H1 (cell line): ENCODE measurements around the gene ZC3H14. TPM values are rescaled to one million over a fixed set of nuclear protein-coding genes. Genes with fewer than 3 reads are reported as not detected.

Source experiments
- CTCF ChIA-PET: fragments of 300-600 bp; sonication (Branson Sonifier 250); formaldehyde crosslinking; loops from one replicate; lab custom pipeline; 2021; ENCODE audit not compliant: partially characterized antibody; lab: Charles Lee
- POLR2A ChIA-PET: fragments of 300-600 bp; sonication (Branson Sonifier 250); formaldehyde crosslinking; loops from one replicate; lab custom pipeline; 2021; ENCODE audit warnings: inconsistent platforms; ENCODE audit not compliant: partially characterized antibody; lab: Charles Lee
- DNase-seq, 2 experiments: peaks; one replicate each; pipeline versions ENCODE4 v3.0.0 to v3.0.0-alpha.2; 2010 to 2022; ENCODE audit warnings: low spot score in 2 of 2, low read depth in 1 of 2, mixed read lengths in 1 of 2
- FAIRE-seq: peaks from 2 replicates; lab custom pipeline; 2011; peaks lifted over from hg19 to GRCh38; lab: Jason Lieb, UNC
- H2AFZ ChIP-seq: 2 replicates; pipeline ENCODE4 v1.8.1; 2012; ENCODE audit warnings: low read length, inconsistent platforms
- H2AK5ac ChIP-seq: 2 replicates; pipeline ENCODE4 v1.6.1; 2013; ENCODE audit warnings: low read depth, low read length
- H2BK120ac ChIP-seq: replicated peaks from 2 replicates; pipeline ENCODE3; 2013; ENCODE audit warnings: low read depth, low read length, inconsistent platforms
- H2BK12ac ChIP-seq: 2 replicates; pipeline ENCODE4 v1.6.1; 2013; ENCODE audit warnings: low read depth, low read length
- H2BK15ac ChIP-seq: 2 replicates; pipeline ENCODE4 v1.6.1; 2013; ENCODE audit warnings: low read length
- H2BK20ac ChIP-seq: 2 replicates; pipeline ENCODE4 v1.6.1; 2013; ENCODE audit warnings: low read length
- H2BK5ac ChIP-seq: 2 replicates; pipeline ENCODE4 v1.6.1; 2013; ENCODE audit warnings: low read depth, low read length
- H3K14ac ChIP-seq: 2 replicates; pipeline ENCODE4 v1.6.1; 2013; ENCODE audit warnings: inconsistent platforms; ENCODE audit not compliant: insufficient read length
- H3K18ac ChIP-seq: 2 replicates; pipeline ENCODE4 v1.6.1; 2013; ENCODE audit warnings: low read length; ENCODE audit errors: extremely low read depth
- H3K23ac ChIP-seq: 2 replicates; pipeline ENCODE4 v1.6.1; 2013; ENCODE audit warnings: inconsistent platforms; ENCODE audit not compliant: insufficient read length
- H3K23me2 ChIP-seq: 2 replicates; pipeline ENCODE4 v1.6.1; 2013; ENCODE audit warnings: low read depth, low read length
- H3K27ac ChIP-seq: 2 replicates; pipeline ENCODE4 v1.6.1; 2011; ENCODE audit warnings: low read depth, low read length, inconsistent platforms
- H3K27me3 ChIP-seq, 4 experiments: replicated peaks in 1 of 4; 1 replicate in 1 of 4; 2 replicates in 3 of 4; pipeline versions ENCODE4 v1.6.1 to v1.8.1; 2011 to 2013; ENCODE audit warnings: low read length in 3 of 4, mild to moderate bottlenecking in 3 of 4, inconsistent platforms in 2 of 4, mixed read lengths in 2 of 4, moderate library complexity in 1 of 4; ENCODE audit not compliant: control insufficient read depth in 3 of 4, insufficient read depth in 3 of 4; ENCODE audit errors: extremely low read depth in 1 of 4
- H3K36me3 ChIP-seq, 4 experiments: 2 replicates each; pipeline versions ENCODE4 v1.6.1 to v1.8.1; 2011 to 2013; ENCODE audit warnings: mild to moderate bottlenecking in 4 of 4, low read length in 3 of 4, moderate library complexity in 2 of 4, control low read depth in 1 of 4, inconsistent platforms in 1 of 4; ENCODE audit not compliant: insufficient read depth in 4 of 4, control insufficient read depth in 2 of 4
- H3K4ac ChIP-seq: replicated peaks from 2 replicates; pipeline ENCODE3; 2013; ENCODE audit warnings: low read length, low read depth, mixed read lengths, inconsistent platforms; ENCODE audit not compliant: insufficient read length
- H3K4me1 ChIP-seq, 4 experiments: replicated peaks in 1 of 4; 1 replicate in 1 of 4; 2 replicates in 3 of 4; pipeline versions ENCODE4 v1.6.1 to v1.8.1; 2011 to 2013; ENCODE audit warnings: low read length in 3 of 4, inconsistent platforms in 2 of 4, mixed read lengths in 1 of 4; ENCODE audit not compliant: insufficient read depth in 4 of 4, control insufficient read depth in 3 of 4
- H3K4me2 ChIP-seq, 2 experiments: 2 replicates each; pipeline versions ENCODE4 v1.6.1 to v1.8.1; 2011 to 2013; ENCODE audit warnings: low read depth in 2 of 2, low read length in 2 of 2, control low read depth in 1 of 2, inconsistent platforms in 1 of 2, mild to moderate bottlenecking in 1 of 2; ENCODE audit not compliant: insufficient read depth in 1 of 2
- H3K4me3 ChIP-seq, 4 experiments: fragments of 200-600, 300-600 bp in 1 of 4; sonication (generic), shearing (Covaris generic), sonication (Bioruptor Twin) in 1 of 4; 2 replicates each; pipeline versions ENCODE4 v1.5.1 to v1.8.1; 2011 to 2016; ENCODE audit warnings: low read length in 4 of 4, low read depth in 3 of 4, control low read depth in 2 of 4, inconsistent platforms in 2 of 4, mild to moderate bottlenecking in 2 of 4, mixed read lengths in 1 of 4, moderate library complexity in 1 of 4; ENCODE audit not compliant: insufficient read depth in 2 of 4; ENCODE audit errors: extremely low read depth in 1 of 4
- H3K56ac ChIP-seq: replicated peaks from 2 replicates; pipeline ENCODE3; 2013; ENCODE audit warnings: low read depth, mild to moderate bottlenecking, mixed read lengths, low read length, inconsistent platforms; ENCODE audit not compliant: insufficient read length
- H3K79me1 ChIP-seq: 2 replicates; pipeline ENCODE4 v1.6.1; 2013; ENCODE audit warnings: low read depth, low read length, control low read depth
- H3K79me2 ChIP-seq, 2 experiments: 2 replicates each; pipeline versions ENCODE4 v1.6.1 to v1.8.1; 2012 to 2013; ENCODE audit warnings: low read length in 2 of 2, mild to moderate bottlenecking in 2 of 2, inconsistent platforms in 1 of 2; ENCODE audit not compliant: insufficient read depth in 2 of 2, control insufficient read depth in 1 of 2
- H3K9ac ChIP-seq, 4 experiments: replicated peaks in 1 of 4; 1 replicate in 1 of 4; 2 replicates in 3 of 4; pipeline versions ENCODE4 v1.6.1 to v1.8.1; 2011 to 2013; ENCODE audit warnings: low read depth in 3 of 4, low read length in 3 of 4, control low read depth in 2 of 4, mild to moderate bottlenecking in 2 of 4, moderate library complexity in 2 of 4, inconsistent platforms in 1 of 4; ENCODE audit errors: extremely low read depth in 1 of 4
- H3K9me3 ChIP-seq, 2 experiments: 2 replicates each; pipeline versions ENCODE4 v1.6.1 to v1.8.1; 2012 to 2013; ENCODE audit warnings: mild to moderate bottlenecking in 2 of 2, moderate library complexity in 2 of 2, control low read depth in 1 of 2, inconsistent platforms in 1 of 2, low read depth in 1 of 2, low read length in 1 of 2, mixed read lengths in 1 of 2; ENCODE audit not compliant: insufficient read depth in 2 of 2
- H4K20me1 ChIP-seq, 2 experiments: replicated peaks in 1 of 2; 2 replicates each; pipeline versions ENCODE3 to v1.8.1; 2011 to 2013; ENCODE audit warnings: inconsistent platforms in 2 of 2, low read length in 2 of 2, mild to moderate bottlenecking in 1 of 2; ENCODE audit not compliant: insufficient read depth in 2 of 2, control insufficient read depth in 1 of 2
- H4K5ac ChIP-seq: 2 replicates; pipeline ENCODE4 v1.6.1; 2013; ENCODE audit warnings: low read length, low read depth, mixed read lengths, inconsistent platforms; ENCODE audit not compliant: insufficient read length
- H4K8ac ChIP-seq: 2 replicates; pipeline ENCODE4 v1.8.0; 2013; ENCODE audit warnings: mild to moderate bottlenecking, moderate library complexity, low read length, inconsistent platforms; ENCODE audit not compliant: insufficient read depth; ENCODE audit errors: extremely low read depth
- H4K91ac ChIP-seq: replicated peaks from 2 replicates; pipeline ENCODE3; 2013; ENCODE audit warnings: low read length, mixed read lengths, inconsistent platforms; ENCODE audit not compliant: insufficient read length
- ASH2L ChIP-seq: fragments of 200-600, 300-600 bp; sonication (generic); IDR thresholded peaks from one replicate; pipeline ENCODE4 v1.7.1; 2017; ENCODE audit warnings: low read length
- ATF3 ChIP-seq: IDR thresholded peaks from 2 replicates; pipeline ENCODE4 v1.6.1; 2011; ENCODE audit warnings: low read depth, mild to moderate bottlenecking, low read length; ENCODE audit not compliant: insufficient read depth
- BRCA1 ChIP-seq: IDR thresholded peaks from 2 replicates; pipeline ENCODE4 v1.6.1; 2012; ENCODE audit warnings: low read depth, low read length, improper control_type of control experiment
- CBX5 ChIP-seq: fragments of 300-800, 300-1000 bp; sonication (generic); IDR thresholded peaks from 2 replicates; pipeline ENCODE4 v1.7.1; 2016; ENCODE audit warnings: antibody characterized with exemption, low read length, low read depth
- CREB1 ChIP-seq: IDR thresholded peaks from 2 replicates; pipeline ENCODE4 v1.6.1; 2012; ENCODE audit warnings: inconsistent platforms
- CTBP2 ChIP-seq: IDR thresholded peaks from 2 replicates; pipeline ENCODE4 v1.7.0; 2011; ENCODE audit warnings: borderline replicate concordance, mild to moderate bottlenecking, moderate library complexity, mixed read lengths, low read length; ENCODE audit not compliant: insufficient read depth, insufficient read length
- FOSL1 ChIP-seq: IDR thresholded peaks from 2 replicates; pipeline ENCODE4 v1.6.1; 2011; ENCODE audit warnings: mild to moderate bottlenecking, low read depth, low read length, moderate library complexity; ENCODE audit not compliant: insufficient read depth
- HDAC6 ChIP-seq: IDR thresholded peaks from one replicate; pipeline ENCODE4 v1.7.1; 2012; ENCODE audit warnings: low read depth, mild to moderate bottlenecking, inconsistent platforms, low read length, moderate library complexity
- RAD21 ChIP-seq, 2 experiments: IDR thresholded peaks in 1 of 2; conservative IDR thresholded peaks in 1 of 2; 2 replicates each; pipeline ENCODE4 v1.6.1; 2011; ENCODE audit warnings: low read depth in 2 of 2, low read length in 2 of 2, improper control_type of control experiment in 1 of 2, inconsistent platforms in 1 of 2, mild to moderate bottlenecking in 1 of 2, moderate library complexity in 1 of 2
- RNF2 ChIP-seq: fragments of 200-900, 300-1000 bp; sonication (generic); IDR thresholded peaks from 2 replicates; pipeline ENCODE4 v1.7.1; 2016; ENCODE audit warnings: borderline replicate concordance, low read depth, mild to moderate bottlenecking, antibody characterized with exemption, low read length; ENCODE audit not compliant: poor library complexity, severe bottlenecking; ENCODE audit errors: missing control alignments
- RXRA ChIP-seq: IDR thresholded peaks from 2 replicates; pipeline ENCODE4 v1.6.1; 2011; ENCODE audit warnings: low read depth, mild to moderate bottlenecking, low read length, moderate library complexity; ENCODE audit not compliant: insufficient read depth
- SAP30 ChIP-seq: fragments of 300-600 bp; sonication (generic); IDR thresholded peaks from 2 replicates; pipeline ENCODE4 v1.7.1; 2012; ENCODE audit warnings: low read length, moderate library complexity, mild to moderate bottlenecking, inconsistent platforms; ENCODE audit not compliant: insufficient read depth, insufficient replicate concordance
- WGBS, 2 experiments: shearing (Covaris generic) in 1 of 2; methylation state at CpG; one replicate each; pipeline versions ENCODE4 v1.1.6 to v1.1.7; 2013 to 2015; ENCODE audit warnings: low lambda C conversion rate in 2 of 2, mixed read lengths in 2 of 2, inconsistent platforms in 1 of 2, low coverage in 1 of 2, missing lambda C conversion rate in 1 of 2; ENCODE audit not compliant: insufficient replicate concordance in 2 of 2, insufficient coverage in 1 of 2, insufficient read length in 1 of 2; ENCODE audit errors: extremely low coverage in 1 of 2, missing lambda C conversion rate in 1 of 2; 5-methylcytosine and 5-hydroxymethylcytosine counted together
- polyA plus RNA-seq, 7 experiments: library from polyadenylated mRNA; depleted of rRNA in 3 of 7; stranded (reverse) in 5 of 7; unstranded in 2 of 7; fragments of >200 nt in 5 of 7; fragments of 200-250 nt in 2 of 7; gene quantifications; 1 replicate in 5 of 7; 2 replicates in 1 of 7; 4 replicates in 1 of 7; pipeline versions ENCODE4 v1.2.1 to v1.2.3, GENCODE V29; 2011 to 2013; ENCODE audit warnings: missing spikeins in 2 of 7, mixed read lengths in 2 of 7
- total RNA-seq: library from RNA; stranded (reverse); fragmentation: NEBNext Ultra II Directional; extraction: Animal tissue kit (Norgen Biotek cat#: 25700); gene quantifications from 2 replicates; pipeline ENCODE4 v1.2.1, GENCODE V29; 2021

The ZC3H14 gene
- total and polyA plus RNA-seq, 2 of the 8 experiments (the other 6 are each of a cell fraction or from before 2014, with no cell fraction given), result 86.0 to 99.1 TPM

GRCh38 chr14:88547386-88547780 is 15.5 kb upstream of the ZC3H14 start:
- no peak overlapping the region for H2BK15ac ChIP-seq
- H3K9me3 ChIP-seq, result no peaks in the 10 kb centered on the region
- no peak overlapping the region for H2BK5ac ChIP-seq
- no peak overlapping the region for H3K4me3 ChIP-seq
- no peaks in the 10 kb centered on the region for H3K23me2 ChIP-seq
- no peak overlapping the region for H3K9ac ChIP-seq
- H4K91ac ChIP-seq, result no peak overlapping the region
- H3K36me3 ChIP-seq, result peaks cover 4 to 24% (median 9%) of the 10 kb centered on the region in 4 experiments; a peak in 7 of 8 replicates
- H4K5ac ChIP-seq, result no peak overlapping the region
- H3K4me1 ChIP-seq, result 0 out of 7 replicates have a peak, but pooled peaks cover 0 to 2% (median 0%) of the 10 kb centered on the region in 4 experiments
- ChIA-PET POLR2A (interaction anchor here (0.6 kb wide), 1 partner anchor 39 kb away, joined by 3 read pairs; no protein-coding TSS in a partner anchor), CTCF (no interaction called here)
- no peak for FAIRE-seq
- H2AK5ac ChIP-seq, result no peak overlapping the region
- no peak overlapping the region for H2BK120ac ChIP-seq
- H3K4ac ChIP-seq, result no peak overlapping the region
- H3K56ac ChIP-seq, result no peak overlapping the region
- H3K79me1 ChIP-seq, result no peaks in the 10 kb centered on the region
- H3K27ac ChIP-seq, result no peak overlapping the region
- DNase-seq, result no peak
- H3K23ac ChIP-seq, result no peak overlapping the region
- H2BK12ac ChIP-seq, result no peak overlapping the region
- no peak overlapping the region for H2BK20ac ChIP-seq
- no peak overlapping the region for H4K8ac ChIP-seq
- H4K20me1 ChIP-seq, result no peaks in the 10 kb centered on the region
- WGBS, 2 experiments, result 93% methylated on average over 3 of the region's 3 CpGs; no CpG with 5 or more reads in 1 of the 2 experiments
- no peaks in the 10 kb centered on the region; a peak in 1 of 4 replicates for H3K79me2 ChIP-seq
- no peak overlapping the region for H3K14ac ChIP-seq
- no peak overlapping the region for H3K18ac ChIP-seq
- H2AFZ ChIP-seq, result no peak overlapping the region
- no peaks in the 10 kb centered on the region for H3K27me3 ChIP-seq
- no peak overlapping the region for H3K4me2 ChIP-seq
- TF ChIP-seq CTBP2, result no peak
- TF ChIP-seq ATF3, result no peak
- TF ChIP-seq RAD21 (IDR thresholded peaks at IDR 0.05 in 1 of 2, conservative IDR thresholded peaks at IDR 0.05 in 1 of 2; ENCODE audit: low read depth in 2 of 2, low read length in 2 of 2), result no peak
- TF ChIP-seq RXRA, result no peak
- TF ChIP-seq HDAC6, result no peak
- TF ChIP-seq CBX5, result no peak
- no peak for TF ChIP-seq BRCA1
- TF ChIP-seq ASH2L, result no peak
- no peak for TF ChIP-seq SAP30
- no peak for TF ChIP-seq FOSL1
- TF ChIP-seq RNF2, result no peak
- no peak for TF ChIP-seq CREB1
